Measurements from ENCODE around the gene ZNF33B.

ZNF33B gene

GRCh38 chr10:42551582-42552187 lies 86.7 kb downstream of the ZNF33B start:
- TF ChIP-seq CTCF (IDR thresholded peaks at IDR 0.05; ENCODE audit: low read depth, low read length) = no peak
- DNase-seq (ENCODE audit: extremely low read depth, low read depth) = no peak

GRCh38 chr10:42549851-42550250 lies 88.5 kb downstream of the ZNF33B start:
- TF ChIP-seq CTCF (IDR thresholded peaks at IDR 0.05; ENCODE audit: low read depth, low read length) = no peak
- no peak for DNase-seq (ENCODE audit: extremely low read depth, low read depth)

GRCh38 chr10:42548254-42548653 lies 90.1 kb downstream of the ZNF33B start:
- DNase-seq (ENCODE audit: extremely low read depth, low read depth) = no peak
- TF ChIP-seq CTCF (IDR thresholded peaks at IDR 0.05; ENCODE audit: low read depth, low read length) = no peak

GRCh38 chr10:42544945-42545344 lies 93.4 kb downstream of the ZNF33B start:
- DNase-seq (ENCODE audit: extremely low read depth, low read depth) = no peak
- TF ChIP-seq CTCF (IDR thresholded peaks at IDR 0.05; ENCODE audit: low read depth, low read length) = no peak

- DNase-seq (ENCODE audit: extremely low read depth, low read depth) = no peak
Measured at GRCh38 chr10:42543840-42544372, 94.5 kb downstream of the ZNF33B start.

More at GRCh38 chr10:42543840-42544372, 94.5 kb downstream of the ZNF33B start:
- TF ChIP-seq CTCF (IDR thresholded peaks at IDR 0.05; ENCODE audit: low read depth, low read length) = no peak

Data from AG09319 (cell line).